Activated CD4-positive, alpha-beta T cell treated with anti-CD3 and anti-CD28 coated beads for 1 hour (primary cell): Measurements from ENCODE around the gene BHLHA9.

ENCODE experiments used
- DNase-seq: peaks from one replicate; pipeline ENCODE4 v3.0.0-alpha.2; 2020

The BHLHA9 gene

GRCh38 chr17:1256699-1257098 lies 13.5 kb upstream of the BHLHA9 start:
- no peak for DNase-seq

- no peak for DNase-seq
Observed at GRCh38 chr17:1260086-1260769, 10.0 kb upstream of the BHLHA9 start.

- no peak for DNase-seq
Observed at GRCh38 chr17:1260770-1261161, 9.5 kb upstream of the BHLHA9 start.

DNA sequence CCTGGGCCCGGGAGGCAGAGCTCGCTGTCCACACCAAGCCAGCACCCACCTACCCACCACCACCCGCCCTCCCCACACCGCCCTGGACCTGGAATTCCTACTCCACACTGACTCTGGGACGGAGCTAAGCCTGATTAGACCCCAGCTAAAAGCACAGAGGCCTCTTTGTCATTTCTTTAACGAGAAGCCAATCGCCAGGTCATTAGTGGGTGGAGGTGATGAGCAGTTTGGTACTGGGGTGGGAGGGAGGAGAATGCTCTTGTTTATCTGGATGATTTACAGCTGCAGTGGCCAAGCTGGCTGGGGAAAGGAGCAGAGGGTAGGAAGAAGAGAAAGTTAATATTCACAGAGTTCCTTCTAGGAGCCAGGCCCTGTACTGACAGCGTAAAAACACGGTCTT lies 6.0 kb upstream of the BHLHA9 start:
- DNase-seq = no peak

DNA sequence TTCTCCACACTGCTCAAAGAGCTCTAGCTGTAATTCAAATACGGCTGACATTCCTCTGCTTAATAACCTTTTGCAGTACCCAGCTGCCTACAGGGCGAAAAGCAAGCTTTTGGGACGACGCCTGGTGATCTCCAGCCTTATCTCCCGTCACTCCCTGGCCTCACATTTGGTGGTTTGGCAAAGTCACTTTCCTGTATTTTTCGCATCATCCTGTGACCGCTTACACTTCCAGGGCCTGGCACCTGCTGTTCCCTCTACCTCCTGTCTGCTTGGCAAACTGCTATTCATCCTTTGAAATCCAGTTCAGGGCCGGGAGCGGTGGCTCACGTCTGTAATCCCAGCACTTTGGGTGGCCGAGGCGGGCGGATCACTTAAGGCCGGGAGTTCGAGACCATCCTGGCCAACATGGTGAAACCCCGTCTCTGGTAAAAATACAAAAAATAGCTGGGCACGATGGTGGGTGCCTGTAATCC lies 2.7 kb upstream of the BHLHA9 start:
- no peak for DNase-seq

DNA sequence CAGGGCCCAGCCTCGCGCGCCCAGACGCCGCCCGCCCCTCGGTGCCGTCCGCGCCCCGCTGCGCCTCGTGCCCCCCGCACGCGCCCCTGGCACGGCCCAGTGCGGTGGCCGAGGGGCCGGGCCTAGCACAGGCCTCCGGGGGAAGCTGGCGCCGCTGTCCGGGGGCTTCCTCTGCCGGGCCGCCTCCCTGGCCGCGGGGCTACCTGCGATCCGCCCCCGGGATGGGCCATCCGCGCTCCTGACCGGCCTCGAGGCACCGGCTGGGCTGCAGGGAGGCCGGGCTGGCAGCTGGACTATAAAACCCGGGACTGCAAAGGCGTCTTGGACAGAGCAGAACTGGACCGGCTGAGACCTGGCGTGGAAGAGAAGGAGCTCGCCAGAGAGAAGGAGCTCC lies 783 bp downstream of the BHLHA9 start:
- no peak for DNase-seq

DNA sequence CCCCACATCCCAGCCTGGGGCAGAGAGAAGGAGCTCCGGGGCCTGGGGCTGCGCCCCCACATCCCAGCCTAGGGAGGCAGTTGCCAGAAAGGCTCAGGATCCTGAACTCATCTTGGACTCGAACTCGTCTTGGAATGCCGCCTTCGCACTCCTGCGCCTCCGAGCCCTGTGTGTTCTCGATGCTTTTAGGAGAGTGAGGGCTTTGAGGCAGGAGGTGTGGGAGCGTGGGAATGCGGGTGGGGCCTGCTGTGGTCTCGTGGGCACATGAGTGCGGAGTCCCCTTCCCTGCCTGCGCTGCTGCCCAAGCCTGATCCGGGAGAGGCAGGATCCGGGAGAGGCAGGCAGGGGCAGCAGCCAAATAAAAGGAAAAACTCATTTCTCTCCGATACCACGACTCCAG lies 1.2 kb downstream of the BHLHA9 start:
- DNase-seq = no peak

DNA sequence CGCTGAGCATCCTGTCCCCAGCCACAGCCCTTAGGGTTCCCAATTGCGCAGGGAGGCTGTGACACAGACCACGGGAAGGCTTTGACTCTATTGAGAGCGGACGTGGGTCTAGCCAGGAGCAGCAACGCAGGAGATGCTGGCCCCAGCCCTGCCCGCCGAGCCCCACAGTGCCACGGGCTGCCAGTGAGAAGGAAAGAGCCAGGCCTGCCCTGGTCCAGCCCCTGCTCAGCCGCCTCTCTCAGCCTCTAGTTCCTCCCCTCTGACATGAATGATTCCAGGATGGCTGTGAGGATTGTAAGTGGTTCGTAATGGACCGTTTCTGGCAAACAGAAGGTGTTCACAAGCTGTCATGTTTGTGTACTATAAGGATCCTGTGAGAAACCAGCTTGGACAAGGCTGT lies 2.5 kb downstream of the BHLHA9 start:
- no peak for DNase-seq

DNA sequence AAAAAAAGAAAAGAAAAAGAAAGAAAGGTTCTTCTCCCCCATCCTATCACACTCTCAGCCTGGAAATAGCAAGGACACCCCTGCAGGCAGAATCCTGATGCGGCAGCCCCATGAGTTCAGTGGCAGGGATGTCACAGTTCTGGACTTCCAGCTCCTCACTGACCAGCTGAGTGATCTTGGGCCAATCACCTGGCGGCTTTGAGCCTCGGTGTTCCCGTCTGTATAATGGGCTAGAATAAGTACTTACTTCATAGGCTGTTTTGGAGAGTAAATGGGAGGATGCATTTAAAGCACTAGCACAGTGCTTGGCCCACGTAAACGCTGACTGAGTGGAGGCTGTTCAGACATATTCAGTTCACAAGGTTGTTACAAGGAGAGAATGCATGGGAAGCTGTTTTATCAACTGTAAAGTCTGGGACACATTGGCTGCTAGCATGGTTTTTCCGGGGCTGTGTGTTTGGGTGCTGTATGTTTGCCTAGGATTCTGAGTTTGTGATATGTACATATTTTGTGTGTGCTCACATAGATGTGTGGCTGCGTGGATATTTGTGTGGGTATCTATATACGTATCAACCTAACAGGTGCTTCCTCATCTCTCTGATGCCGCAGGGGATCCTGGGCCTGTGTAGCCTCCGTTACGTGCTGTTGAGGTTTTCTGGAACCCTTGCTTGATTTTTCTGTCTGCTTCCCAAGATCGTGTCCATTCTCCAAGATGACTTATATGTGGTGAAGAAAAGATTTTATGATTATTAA lies 3.4 kb downstream of the BHLHA9 start:
- DNase-seq = no peak

GRCh38 chr17:1274245-1274608 lies 4.0 kb downstream of the BHLHA9 start:
- no peak for DNase-seq

DNA sequence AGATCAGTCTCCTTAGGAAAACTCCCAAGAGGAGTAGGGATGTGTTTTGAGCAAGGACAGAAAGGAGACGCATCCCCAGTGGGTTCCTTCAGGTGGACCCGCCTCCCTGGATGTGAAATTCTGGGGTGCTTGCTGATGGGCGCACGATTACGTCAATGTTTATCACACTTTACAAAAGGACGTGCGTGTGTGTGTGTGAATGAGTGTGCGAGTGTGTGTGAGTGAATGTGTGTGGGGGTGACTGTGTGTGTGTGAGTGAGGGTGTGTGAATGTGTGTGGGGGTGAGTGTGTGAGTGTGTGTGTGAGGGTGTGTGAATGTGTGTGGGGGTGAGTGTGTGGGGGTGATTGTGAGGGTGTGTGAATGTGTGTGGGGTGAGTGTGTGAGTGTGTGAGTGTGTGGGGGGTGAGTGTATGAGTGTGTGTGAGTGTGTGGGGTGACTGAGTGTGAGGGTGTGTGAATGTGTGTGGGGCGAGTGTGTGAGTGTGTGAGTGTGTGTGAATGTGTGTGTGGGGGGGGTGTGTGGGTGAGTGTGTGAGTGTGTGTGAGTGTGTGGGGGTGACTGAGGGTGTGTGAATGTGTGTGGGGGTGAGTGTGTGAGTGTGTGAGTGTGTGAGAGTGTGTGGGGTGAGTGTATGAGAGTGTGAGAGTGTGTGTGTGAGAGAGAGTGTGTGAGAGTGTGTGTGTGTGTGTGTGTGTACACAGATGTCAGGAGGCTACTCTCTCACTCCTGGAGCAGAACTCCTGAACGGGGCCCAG lies 5.1 kb downstream of the BHLHA9 start:
- no peak for DNase-seq

DNA sequence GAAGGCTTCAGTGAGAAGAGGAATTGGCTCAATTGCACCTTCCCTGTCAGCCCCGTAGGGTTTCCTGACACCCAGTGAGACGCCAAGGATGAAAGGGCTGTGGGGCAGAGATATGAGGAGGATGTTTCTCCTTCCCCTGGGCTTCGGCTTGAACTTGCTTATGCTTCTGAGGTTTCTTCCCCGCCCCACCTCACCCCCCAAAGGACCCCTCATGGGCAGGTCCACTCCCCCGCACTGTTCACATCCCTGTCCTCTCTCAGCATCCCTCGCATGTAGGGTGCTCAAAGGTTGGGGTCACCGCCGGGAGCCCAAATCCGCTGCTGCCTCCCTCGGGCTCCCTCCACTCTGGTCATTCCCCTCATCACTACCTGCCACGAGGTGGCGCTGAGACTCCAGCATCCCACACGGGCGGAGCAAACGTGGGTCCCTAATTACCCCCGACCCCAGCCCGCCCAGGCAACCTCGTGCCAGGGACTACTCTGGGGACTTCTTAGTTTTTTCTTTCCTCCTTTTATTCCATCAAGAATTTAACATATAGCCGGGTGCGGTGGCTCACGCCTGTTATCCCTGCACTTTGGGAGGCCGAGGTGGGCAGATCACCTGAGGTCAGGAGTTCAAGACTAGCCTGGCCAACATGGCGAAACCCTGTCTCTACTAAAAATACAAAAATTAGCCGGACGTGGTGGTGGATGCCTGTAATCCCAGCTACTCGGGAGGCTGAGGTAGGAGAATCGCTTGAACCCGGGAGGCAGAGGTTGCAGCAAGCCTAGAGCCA lies 5.9 kb downstream of the BHLHA9 start:
- DNase-seq = peak; percentile 59

DNA sequence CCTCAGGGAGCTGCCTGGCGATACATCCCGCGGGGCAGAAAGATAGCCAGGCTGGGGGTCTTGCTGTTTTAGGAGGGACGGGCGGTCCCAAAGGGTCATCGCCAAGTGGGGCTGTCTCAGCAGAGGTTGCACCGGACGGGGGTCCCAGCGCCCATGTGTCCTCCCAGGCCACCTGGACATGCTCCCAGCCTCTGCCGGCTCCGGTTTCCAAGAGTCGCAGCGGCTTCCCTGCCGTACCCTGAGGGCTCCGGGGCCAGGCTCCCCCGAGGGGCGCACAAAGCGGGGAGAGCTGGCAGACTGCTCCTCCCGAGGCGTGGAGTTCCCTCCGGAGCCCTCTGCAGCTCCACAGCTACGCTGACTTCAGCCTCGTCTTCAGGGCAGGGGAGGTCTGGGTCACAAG lies 10.4 kb downstream of the BHLHA9 start:
- no peak for DNase-seq

- DNase-seq = no peak
Observed at GRCh38 chr17:1286379-1287106, 16.3 kb downstream of the BHLHA9 start.

GRCh38 chr17:1289695-1290094 lies 19.5 kb downstream of the BHLHA9 start:
- no peak for DNase-seq

GRCh38 chr17:1290676-1291075 lies 20.4 kb downstream of the BHLHA9 start:
- DNase-seq = no peak

DNA sequence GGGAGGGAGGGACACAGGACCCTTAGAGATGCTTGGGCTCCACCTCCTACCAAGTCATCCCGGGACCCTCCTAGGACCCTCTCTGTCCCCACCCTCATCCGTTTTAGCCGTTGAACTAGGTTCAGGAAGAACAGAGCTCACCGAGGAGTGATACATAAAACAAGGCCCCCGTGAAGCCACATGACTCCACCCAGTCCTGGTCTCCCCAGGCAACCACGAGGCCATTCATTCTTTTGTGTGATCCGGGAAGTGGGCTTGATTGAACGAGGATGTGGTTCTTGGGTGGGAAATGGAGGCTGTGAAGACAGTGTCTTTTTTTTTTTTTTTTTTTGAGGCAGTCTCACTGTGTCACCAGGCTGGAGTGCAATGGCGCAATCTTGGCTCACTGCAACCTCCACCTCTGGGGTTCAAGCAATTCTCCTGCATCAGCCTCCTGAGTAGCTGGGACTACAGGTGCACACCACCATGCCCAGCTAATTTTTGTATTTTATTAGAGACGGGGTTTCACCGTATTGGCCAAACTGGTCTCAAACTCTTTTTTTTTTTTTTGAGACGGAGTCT lies 24.0 kb downstream of the BHLHA9 start:
- peak; percentile 58 for DNase-seq

GRCh38 chr17:1298606-1299005 lies 28.4 kb downstream of the BHLHA9 start:
- peak; percentile 23 for DNase-seq

DNA sequence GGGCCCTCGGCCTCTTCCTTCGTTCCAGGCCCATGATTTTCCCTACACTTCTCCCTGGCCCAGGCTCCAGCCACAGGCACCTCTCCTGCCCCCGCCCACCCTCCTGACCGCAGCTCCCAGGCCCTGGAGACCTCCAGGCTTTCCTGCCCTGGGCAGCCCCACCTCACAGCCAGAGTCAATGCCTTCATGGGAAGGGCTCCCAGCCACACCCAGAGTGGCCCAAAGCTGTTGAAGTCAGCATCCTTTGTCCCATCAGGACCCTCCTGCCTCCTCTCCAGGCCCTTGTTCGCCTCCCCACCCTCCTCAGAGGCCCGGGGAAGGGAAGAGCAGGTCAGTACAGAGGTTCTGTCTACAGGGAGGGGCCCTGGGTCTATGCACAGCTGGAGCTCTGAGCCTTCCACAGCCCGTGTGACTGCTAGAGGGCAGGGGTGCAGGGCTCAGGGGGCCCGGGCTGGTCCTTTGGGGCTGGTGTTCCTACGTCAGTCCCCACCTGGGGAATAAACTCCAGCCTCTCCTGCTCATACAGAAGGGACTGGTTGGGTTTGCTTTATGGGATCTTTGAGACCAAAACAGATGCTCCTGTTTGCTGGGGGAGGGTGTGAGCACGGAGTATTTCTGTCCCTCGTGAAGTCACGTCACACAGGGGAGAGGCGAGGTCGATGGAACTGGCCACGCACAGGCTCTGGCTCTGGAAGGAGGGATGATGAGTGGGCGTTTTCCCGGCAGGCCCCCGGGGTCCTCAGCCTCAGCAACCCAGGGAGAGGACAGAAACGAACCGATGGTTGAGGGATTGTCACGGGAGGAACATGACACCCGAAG lies 29.5 kb downstream of the BHLHA9 start:
- no peak for DNase-seq

GRCh38 chr17:1300371-1300905 lies 30.2 kb downstream of the BHLHA9 start:
- no peak for DNase-seq

DNA sequence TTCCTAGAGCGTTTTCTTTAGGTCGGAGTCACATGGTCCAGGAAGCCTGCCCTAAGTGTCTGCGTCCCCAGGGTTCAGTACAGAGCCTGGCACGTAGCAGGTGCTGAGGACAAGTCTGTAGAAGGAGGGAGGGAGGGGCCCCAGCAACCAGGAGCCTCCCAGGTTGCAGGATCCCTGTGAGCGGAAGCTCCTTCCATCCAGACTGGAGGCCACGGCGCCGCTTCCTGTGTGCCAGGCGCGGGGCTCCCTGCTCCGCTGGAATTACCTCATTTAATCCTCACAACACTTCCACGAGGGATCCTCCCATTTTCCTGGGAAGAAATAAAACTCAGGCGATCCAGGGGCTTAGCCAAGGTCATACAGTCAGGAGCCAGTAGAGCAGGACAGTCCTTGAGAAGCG lies 31.3 kb downstream of the BHLHA9 start:
- DNase-seq = no peak
